SK-N-SH treated with all-trans-retinoic acid at 6 μM for 48 hours (cell line): ENCODE data around the gene AKAP13.

Experiments used
- CSRNP3 ChIP-seq: fragments of 250-450 bp; sonication (Bioruptor Pico); IDR thresholded peaks from 2 replicates; pipeline ENCODE4 v1.5.1; 2021; ENCODE audit warnings: mild to moderate bottlenecking, moderate library complexity
- ESRRG ChIP-seq: fragments of 250-450 bp; sonication (Bioruptor Pico); IDR thresholded peaks from 2 replicates; pipeline ENCODE4 v1.6.1; 2021; ENCODE audit warnings: mild to moderate bottlenecking
- GLIS3 ChIP-seq: fragments of 250-450 bp; sonication (Bioruptor Pico); IDR thresholded peaks from 2 replicates; pipeline ENCODE4 v1.5.0; 2020; ENCODE audit warnings: mild to moderate bottlenecking, moderate library complexity
- SNAI2 ChIP-seq: fragments of 250-450 bp; sonication (Bioruptor Pico); IDR thresholded peaks from 2 replicates; pipeline ENCODE4 v1.5.0; 2020; ENCODE audit warnings: mild to moderate bottlenecking, moderate library complexity
- ZNF565 ChIP-seq: fragments of 450-650 bp; formaldehyde crosslinking; conservative IDR thresholded peaks from 2 replicates; pipeline ENCODE4 v1.5.0; 2020; ENCODE audit warnings: low read depth, mild to moderate bottlenecking, moderate library complexity
- TF ChIP-seq, protein P1 (sequence below): fragments of 250-450 bp; sonication (Bioruptor Pico); IDR thresholded peaks from 2 replicates; pipeline ENCODE4 v1.5.0; 2020; ENCODE audit warnings: mild to moderate bottlenecking, moderate library complexity
- TF ChIP-seq, protein P2 (sequence below): fragments of 250-450 bp; sonication (Bioruptor Pico); IDR thresholded peaks from 2 replicates; pipeline ENCODE4 v1.8.0; 2020; ENCODE audit warnings: mild to moderate bottlenecking, moderate library complexity, borderline replicate concordance
- TF ChIP-seq, protein P3 (sequence below): fragments of 250-450 bp; sonication (Bioruptor Pico); IDR thresholded peaks from 2 replicates; pipeline ENCODE4 v1.5.1; 2020; ENCODE audit warnings: low read depth, mild to moderate bottlenecking, moderate library complexity

GRCh38 chr15:85388566-85389305 is 8.3 kb downstream of the AKAP13 start:
- TF ChIP-seq ESRRG (CRISPR knock-in tag), result no peak
- TF ChIP-seq, protein P1, sequence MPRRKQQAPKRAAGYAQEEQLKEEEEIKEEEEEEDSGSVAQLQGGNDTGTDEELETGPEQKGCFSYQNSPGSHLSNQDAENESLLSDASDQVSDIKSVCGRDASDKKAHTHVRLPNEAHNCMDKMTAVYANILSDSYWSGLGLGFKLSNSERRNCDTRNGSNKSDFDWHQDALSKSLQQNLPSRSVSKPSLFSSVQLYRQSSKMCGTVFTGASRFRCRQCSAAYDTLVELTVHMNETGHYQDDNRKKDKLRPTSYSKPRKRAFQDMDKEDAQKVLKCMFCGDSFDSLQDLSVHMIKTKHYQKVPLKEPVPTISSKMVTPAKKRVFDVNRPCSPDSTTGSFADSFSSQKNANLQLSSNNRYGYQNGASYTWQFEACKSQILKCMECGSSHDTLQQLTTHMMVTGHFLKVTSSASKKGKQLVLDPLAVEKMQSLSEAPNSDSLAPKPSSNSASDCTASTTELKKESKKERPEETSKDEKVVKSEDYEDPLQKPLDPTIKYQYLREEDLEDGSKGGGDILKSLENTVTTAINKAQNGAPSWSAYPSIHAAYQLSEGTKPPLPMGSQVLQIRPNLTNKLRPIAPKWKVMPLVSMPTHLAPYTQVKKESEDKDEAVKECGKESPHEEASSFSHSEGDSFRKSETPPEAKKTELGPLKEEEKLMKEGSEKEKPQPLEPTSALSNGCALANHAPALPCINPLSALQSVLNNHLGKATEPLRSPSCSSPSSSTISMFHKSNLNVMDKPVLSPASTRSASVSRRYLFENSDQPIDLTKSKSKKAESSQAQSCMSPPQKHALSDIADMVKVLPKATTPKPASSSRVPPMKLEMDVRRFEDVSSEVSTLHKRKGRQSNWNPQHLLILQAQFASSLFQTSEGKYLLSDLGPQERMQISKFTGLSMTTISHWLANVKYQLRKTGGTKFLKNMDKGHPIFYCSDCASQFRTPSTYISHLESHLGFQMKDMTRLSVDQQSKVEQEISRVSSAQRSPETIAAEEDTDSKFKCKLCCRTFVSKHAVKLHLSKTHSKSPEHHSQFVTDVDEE (CRISPR knock-in tag), result no peak
- no peak for TF ChIP-seq ZNF565 (CRISPR knock-in tag)
- no peak for TF ChIP-seq CSRNP3 (CRISPR knock-in tag)
- TF ChIP-seq, protein P2, sequence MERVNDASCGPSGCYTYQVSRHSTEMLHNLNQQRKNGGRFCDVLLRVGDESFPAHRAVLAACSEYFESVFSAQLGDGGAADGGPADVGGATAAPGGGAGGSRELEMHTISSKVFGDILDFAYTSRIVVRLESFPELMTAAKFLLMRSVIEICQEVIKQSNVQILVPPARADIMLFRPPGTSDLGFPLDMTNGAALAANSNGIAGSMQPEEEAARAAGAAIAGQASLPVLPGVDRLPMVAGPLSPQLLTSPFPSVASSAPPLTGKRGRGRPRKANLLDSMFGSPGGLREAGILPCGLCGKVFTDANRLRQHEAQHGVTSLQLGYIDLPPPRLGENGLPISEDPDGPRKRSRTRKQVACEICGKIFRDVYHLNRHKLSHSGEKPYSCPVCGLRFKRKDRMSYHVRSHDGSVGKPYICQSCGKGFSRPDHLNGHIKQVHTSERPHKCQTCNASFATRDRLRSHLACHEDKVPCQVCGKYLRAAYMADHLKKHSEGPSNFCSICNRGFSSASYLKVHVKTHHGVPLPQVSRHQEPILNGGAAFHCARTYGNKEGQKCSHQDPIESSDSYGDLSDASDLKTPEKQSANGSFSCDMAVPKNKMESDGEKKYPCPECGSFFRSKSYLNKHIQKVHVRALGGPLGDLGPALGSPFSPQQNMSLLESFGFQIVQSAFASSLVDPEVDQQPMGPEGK (CRISPR knock-in tag), result no peak
- TF ChIP-seq, protein P3, sequence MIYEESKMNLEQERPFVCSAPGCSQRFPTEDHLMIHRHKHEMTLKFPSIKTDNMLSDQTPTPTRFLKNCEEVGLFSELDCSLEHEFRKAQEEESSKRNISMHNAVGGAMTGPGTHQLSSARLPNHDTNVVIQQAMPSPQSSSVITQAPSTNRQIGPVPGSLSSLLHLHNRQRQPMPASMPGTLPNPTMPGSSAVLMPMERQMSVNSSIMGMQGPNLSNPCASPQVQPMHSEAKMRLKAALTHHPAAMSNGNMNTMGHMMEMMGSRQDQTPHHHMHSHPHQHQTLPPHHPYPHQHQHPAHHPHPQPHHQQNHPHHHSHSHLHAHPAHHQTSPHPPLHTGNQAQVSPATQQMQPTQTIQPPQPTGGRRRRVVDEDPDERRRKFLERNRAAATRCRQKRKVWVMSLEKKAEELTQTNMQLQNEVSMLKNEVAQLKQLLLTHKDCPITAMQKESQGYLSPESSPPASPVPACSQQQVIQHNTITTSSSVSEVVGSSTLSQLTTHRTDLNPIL, result no peak
- TF ChIP-seq SNAI2 (CRISPR knock-in tag), result no peak
- no peak for TF ChIP-seq GLIS3 (CRISPR knock-in tag)
